HepG2 (cell line): Measurements from ENCODE around the gene MRPL30. TPM values are rescaled to one million over a fixed set of nuclear protein-coding genes. Genes with fewer than 3 reads are reported as not detected.

Experiments used
- DNMT3B ChIP-seq: conservative IDR thresholded peaks from 2 replicates; pipeline ENCODE4 v1.6.1; 2016; ENCODE audit warnings: missing biosample characterization, control low read depth
- GATAD2A ChIP-seq: IDR thresholded peaks from 2 replicates; pipeline ENCODE4 v1.6.1; 2016
- PPARG ChIP-seq: conservative IDR thresholded peaks from 2 replicates; pipeline ENCODE4 v1.6.1; 2016; ENCODE audit warnings: missing biosample characterization, missing genetic modification reagents
- SMARCC2 ChIP-seq: fragments of 450-650 bp; IDR thresholded peaks from 2 replicates; pipeline ENCODE4 v1.6.1; 2017; ENCODE audit warnings: antibody characterized with exemption, mild to moderate bottlenecking
- TAF15 ChIP-seq: fragments of 200-400 bp; formaldehyde crosslinking; IDR thresholded peaks from one replicate; pipeline ENCODE4 v1.6.1; 2018; ENCODE audit warnings: mild to moderate bottlenecking, low read depth, low read length; ENCODE audit not compliant: poor library complexity, severe bottlenecking
- TARDBP ChIP-seq: sonication (generic); formaldehyde crosslinking; IDR thresholded peaks from 2 replicates; pipeline ENCODE4 v1.8.0; 2022; ENCODE audit warnings: mild to moderate bottlenecking, missing genetic modification reagents
- ZEB1 ChIP-seq: IDR thresholded peaks from 2 replicates; pipeline ENCODE4 v1.6.1; 2012; ENCODE audit warnings: mild to moderate bottlenecking, low read depth, inconsistent platforms; ENCODE audit not compliant: insufficient replicate concordance
- polyA plus RNA-seq, 8 experiments: library from polyadenylated mRNA; depleted of rRNA in 3 of 8; stranded (reverse) in 7 of 8; unstranded in 1 of 8; fragments of >200 nt; fragmentation: Illumina TruSeq in 4 of 8; extraction: Trizol in 4 of 8; gene quantifications; 2 replicates each; pipeline versions ENCODE4 v1.2.1 to v1.2.3, GENCODE V29; 2011 to 2016; ENCODE audit warnings: low read depth in 4 of 8, missing spikeins in 1 of 8, mixed read lengths in 1 of 8; ENCODE audit not compliant: insufficient read depth in 1 of 8
- total RNA-seq, 5 experiments: library from RNA; depleted of rRNA; stranded (reverse); fragments of >200 nt; fragmentation: Illumina TruSeq; extraction: Trizol; gene quantifications; 2 replicates each; pipeline ENCODE4 v1.2.3, GENCODE V29; 2016; ENCODE audit warnings: low read depth in 1 of 5
- TF ChIP-seq, protein P1 (sequence below): sonication (generic); formaldehyde crosslinking; IDR thresholded peaks from 2 replicates; pipeline ENCODE4 v1.5.0; 2020; ENCODE audit warnings: missing genetic modification reagents
- TF ChIP-seq, protein P2 (sequence below): sonication (generic); formaldehyde crosslinking; IDR thresholded peaks from 2 replicates; pipeline ENCODE4 v1.4.0; 2020; ENCODE audit warnings: missing genetic modification reagents, borderline replicate concordance
- TF ChIP-seq, protein P3 (sequence below): sonication (generic); formaldehyde crosslinking; conservative IDR thresholded peaks from 2 replicates; pipeline ENCODE4 v1.4.0; 2020; ENCODE audit warnings: missing genetic modification reagents
- TF ChIP-seq, protein P4 (sequence below): sonication (generic); formaldehyde crosslinking; IDR thresholded peaks from 2 replicates; pipeline ENCODE4 v1.4.0; 2020; ENCODE audit warnings: mild to moderate bottlenecking, low read depth, missing genetic modification reagents
- TF ChIP-seq, protein P5 (sequence below): sonication (generic); formaldehyde crosslinking; IDR thresholded peaks from 2 replicates; pipeline ENCODE4; 2020; ENCODE audit warnings: missing genetic modification reagents, mild to moderate bottlenecking, borderline replicate concordance

MRPL30 gene
- total and polyA plus RNA-seq, 2 of the 13 experiments (the other 11 are each of a cell fraction or from before 2014, with no cell fraction given), result 30.2 to 75.3 TPM

- TF ChIP-seq, protein P1, sequence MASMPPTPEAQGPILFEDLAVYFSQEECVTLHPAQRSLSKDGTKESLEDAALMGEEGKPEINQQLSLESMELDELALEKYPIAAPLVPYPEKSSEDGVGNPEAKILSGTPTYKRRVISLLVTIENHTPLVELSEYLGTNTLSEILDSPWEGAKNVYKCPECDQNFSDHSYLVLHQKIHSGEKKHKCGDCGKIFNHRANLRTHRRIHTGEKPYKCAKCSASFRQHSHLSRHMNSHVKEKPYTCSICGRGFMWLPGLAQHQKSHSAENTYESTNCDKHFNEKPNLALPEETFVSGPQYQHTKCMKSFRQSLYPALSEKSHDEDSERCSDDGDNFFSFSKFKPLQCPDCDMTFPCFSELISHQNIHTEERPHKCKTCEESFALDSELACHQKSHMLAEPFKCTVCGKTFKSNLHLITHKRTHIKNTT, result no peak
- TF ChIP-seq TARDBP (CRISPR knock-in tag) (peak; percentile 99), ZEB1 (peak; percentile 89), DNMT3B (CRISPR knock-in tag) (peak; percentile 85), PPARG (CRISPR knock-in tag) (peak; percentile 51; the same call in 1 of the 2 replicates), TAF15 (peak; percentile 92), SMARCC2 (no peak), GATAD2A (CRISPR knock-in tag) (peak; percentile 93)
- TF ChIP-seq, protein P2, sequence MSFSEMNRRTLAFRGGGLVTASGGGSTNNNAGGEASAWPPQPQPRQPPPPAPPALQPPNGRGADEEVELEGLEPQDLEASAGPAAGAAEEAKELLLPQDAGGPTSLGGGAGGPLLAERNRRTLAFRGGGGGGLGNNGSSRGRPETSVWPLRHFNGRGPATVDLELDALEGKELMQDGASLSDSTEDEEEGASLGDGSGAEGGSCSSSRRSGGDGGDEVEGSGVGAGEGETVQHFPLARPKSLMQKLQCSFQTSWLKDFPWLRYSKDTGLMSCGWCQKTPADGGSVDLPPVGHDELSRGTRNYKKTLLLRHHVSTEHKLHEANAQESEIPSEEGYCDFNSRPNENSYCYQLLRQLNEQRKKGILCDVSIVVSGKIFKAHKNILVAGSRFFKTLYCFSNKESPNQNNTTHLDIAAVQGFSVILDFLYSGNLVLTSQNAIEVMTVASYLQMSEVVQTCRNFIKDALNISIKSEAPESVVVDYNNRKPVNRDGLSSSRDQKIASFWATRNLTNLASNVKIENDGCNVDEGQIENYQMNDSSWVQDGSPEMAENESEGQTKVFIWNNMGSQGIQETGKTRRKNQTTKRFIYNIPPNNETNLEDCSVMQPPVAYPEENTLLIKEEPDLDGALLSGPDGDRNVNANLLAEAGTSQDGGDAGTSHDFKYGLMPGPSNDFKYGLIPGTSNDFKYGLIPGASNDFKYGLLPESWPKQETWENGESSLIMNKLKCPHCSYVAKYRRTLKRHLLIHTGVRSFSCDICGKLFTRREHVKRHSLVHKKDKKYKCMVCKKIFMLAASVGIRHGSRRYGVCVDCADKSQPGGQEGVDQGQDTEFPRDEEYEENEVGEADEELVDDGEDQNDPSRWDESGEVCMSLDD, result peak; percentile 82; the same call in 1 of the 2 replicates
- TF ChIP-seq, protein P3, sequence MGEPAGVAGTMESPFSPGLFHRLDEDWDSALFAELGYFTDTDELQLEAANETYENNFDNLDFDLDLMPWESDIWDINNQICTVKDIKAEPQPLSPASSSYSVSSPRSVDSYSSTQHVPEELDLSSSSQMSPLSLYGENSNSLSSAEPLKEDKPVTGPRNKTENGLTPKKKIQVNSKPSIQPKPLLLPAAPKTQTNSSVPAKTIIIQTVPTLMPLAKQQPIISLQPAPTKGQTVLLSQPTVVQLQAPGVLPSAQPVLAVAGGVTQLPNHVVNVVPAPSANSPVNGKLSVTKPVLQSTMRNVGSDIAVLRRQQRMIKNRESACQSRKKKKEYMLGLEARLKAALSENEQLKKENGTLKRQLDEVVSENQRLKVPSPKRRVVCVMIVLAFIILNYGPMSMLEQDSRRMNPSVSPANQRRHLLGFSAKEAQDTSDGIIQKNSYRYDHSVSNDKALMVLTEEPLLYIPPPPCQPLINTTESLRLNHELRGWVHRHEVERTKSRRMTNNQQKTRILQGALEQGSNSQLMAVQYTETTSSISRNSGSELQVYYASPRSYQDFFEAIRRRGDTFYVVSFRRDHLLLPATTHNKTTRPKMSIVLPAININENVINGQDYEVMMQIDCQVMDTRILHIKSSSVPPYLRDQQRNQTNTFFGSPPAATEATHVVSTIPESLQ (CRISPR knock-in tag), result 0 out of 2 replicates have a peak, but pooled peaks have one; percentile 49
- TF ChIP-seq, protein P4, sequence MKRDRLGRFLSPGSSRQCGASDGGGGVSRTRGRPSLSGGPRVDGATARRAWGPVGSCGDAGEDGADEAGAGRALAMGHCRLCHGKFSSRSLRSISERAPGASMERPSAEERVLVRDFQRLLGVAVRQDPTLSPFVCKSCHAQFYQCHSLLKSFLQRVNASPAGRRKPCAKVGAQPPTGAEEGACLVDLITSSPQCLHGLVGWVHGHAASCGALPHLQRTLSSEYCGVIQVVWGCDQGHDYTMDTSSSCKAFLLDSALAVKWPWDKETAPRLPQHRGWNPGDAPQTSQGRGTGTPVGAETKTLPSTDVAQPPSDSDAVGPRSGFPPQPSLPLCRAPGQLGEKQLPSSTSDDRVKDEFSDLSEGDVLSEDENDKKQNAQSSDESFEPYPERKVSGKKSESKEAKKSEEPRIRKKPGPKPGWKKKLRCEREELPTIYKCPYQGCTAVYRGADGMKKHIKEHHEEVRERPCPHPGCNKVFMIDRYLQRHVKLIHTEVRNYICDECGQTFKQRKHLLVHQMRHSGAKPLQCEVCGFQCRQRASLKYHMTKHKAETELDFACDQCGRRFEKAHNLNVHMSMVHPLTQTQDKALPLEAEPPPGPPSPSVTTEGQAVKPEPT, result peak; percentile 98
- TF ChIP-seq, protein P5, sequence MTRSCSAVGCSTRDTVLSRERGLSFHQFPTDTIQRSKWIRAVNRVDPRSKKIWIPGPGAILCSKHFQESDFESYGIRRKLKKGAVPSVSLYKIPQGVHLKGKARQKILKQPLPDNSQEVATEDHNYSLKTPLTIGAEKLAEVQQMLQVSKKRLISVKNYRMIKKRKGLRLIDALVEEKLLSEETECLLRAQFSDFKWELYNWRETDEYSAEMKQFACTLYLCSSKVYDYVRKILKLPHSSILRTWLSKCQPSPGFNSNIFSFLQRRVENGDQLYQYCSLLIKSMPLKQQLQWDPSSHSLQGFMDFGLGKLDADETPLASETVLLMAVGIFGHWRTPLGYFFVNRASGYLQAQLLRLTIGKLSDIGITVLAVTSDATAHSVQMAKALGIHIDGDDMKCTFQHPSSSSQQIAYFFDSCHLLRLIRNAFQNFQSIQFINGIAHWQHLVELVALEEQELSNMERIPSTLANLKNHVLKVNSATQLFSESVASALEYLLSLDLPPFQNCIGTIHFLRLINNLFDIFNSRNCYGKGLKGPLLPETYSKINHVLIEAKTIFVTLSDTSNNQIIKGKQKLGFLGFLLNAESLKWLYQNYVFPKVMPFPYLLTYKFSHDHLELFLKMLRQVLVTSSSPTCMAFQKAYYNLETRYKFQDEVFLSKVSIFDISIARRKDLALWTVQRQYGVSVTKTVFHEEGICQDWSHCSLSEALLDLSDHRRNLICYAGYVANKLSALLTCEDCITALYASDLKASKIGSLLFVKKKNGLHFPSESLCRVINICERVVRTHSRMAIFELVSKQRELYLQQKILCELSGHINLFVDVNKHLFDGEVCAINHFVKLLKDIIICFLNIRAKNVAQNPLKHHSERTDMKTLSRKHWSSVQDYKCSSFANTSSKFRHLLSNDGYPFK (CRISPR knock-in tag), result peak; percentile 89
Observed at GRCh38 chr2:99154643-99155536, 26.1 kb upstream of the MRPL30 start, which contains the start of the genes LIPT1 and TSGA10 (continued).
